CD4-positive, alpha-beta T cell (primary cell): ENCODE results near the gene EFTUD2. TPM values are rescaled to one million over a fixed set of nuclear protein-coding genes. Genes with fewer than 3 reads are reported as not detected.

Experiments used
- ATAC-seq: fragments of 200-7000 bp; cut with Tn5 transposase; one replicate; pipeline ENCODE4 v1.10.0; 2022; ENCODE audit warnings: mild to moderate bottlenecking; ENCODE audit not compliant: poor library complexity
- CTCF ChIA-PET: fragments of 350-600 bp; sonication (Branson Sonifier 250); formaldehyde crosslinking; loops from one replicate; lab custom pipeline; 2021; ENCODE audit warnings: antibody characterized with exemption, inconsistent platforms; lab: Charles Lee
- POLR2A ChIA-PET: fragments of 350-600 bp; sonication (Branson Sonifier 250); formaldehyde crosslinking; loops from one replicate; lab custom pipeline; 2021; ENCODE audit warnings: antibody characterized with exemption, inconsistent platforms; lab: Charles Lee
- DNase-seq, 14 experiments: peaks; one replicate each; pipeline ENCODE4 v3.0.0-alpha.2; 2013 to 2020; ENCODE audit warnings: mixed read lengths in 2 of 14
- H3K27ac ChIP-seq, 2 donors: one replicate each; pipeline versions ENCODE4 v1.5.1 to v1.7.0; 2013; ENCODE audit warnings: low read length in 2 of 2, low read depth in 1 of 2, mild to moderate bottlenecking in 1 of 2
- H3K27me3 ChIP-seq, 2 experiments: 1 replicate in 1 of 2; 2 replicates in 1 of 2; pipeline versions ENCODE4 v1.6.1 to v1.7.0; 2013; ENCODE audit warnings: low read length in 2 of 2, control low read depth in 1 of 2, mild to moderate bottlenecking in 1 of 2, moderate library complexity in 1 of 2; ENCODE audit not compliant: insufficient read depth in 2 of 2, control insufficient read depth in 1 of 2
- H3K36me3 ChIP-seq: one replicate; pipeline ENCODE4 v1.6.1; 2013; ENCODE audit warnings: low read length, control low read depth; ENCODE audit not compliant: insufficient read depth
- H3K4me1 ChIP-seq: one replicate; pipeline ENCODE4 v1.6.1; 2013; ENCODE audit warnings: low read length, control low read depth; ENCODE audit not compliant: insufficient read depth
- H3K4me3 ChIP-seq: one replicate; pipeline ENCODE4 v1.5.1; 2013; ENCODE audit warnings: mild to moderate bottlenecking, low read length, moderate library complexity
- H3K9me3 ChIP-seq, 2 experiments: 1 replicate in 1 of 2; 2 replicates in 1 of 2; pipeline versions ENCODE4 v1.6.1 to v1.7.0; 2013; ENCODE audit warnings: low read length in 2 of 2, mild to moderate bottlenecking in 2 of 2, control low read depth in 1 of 2, moderate library complexity in 1 of 2; ENCODE audit not compliant: control insufficient read depth in 1 of 2, insufficient read depth in 1 of 2
- H3K27ac Mint-ChIP-seq: one replicate; pipeline ENCODE4 v1.8.0; 2020; ENCODE audit warnings: mixed read lengths
- H3K27me3 Mint-ChIP-seq: one replicate; pipeline ENCODE4 v1.8.0; 2021; ENCODE audit warnings: mixed read lengths
- H3K36me3 Mint-ChIP-seq: one replicate; pipeline ENCODE4 v1.8.0; 2021; ENCODE audit warnings: low read depth, mixed read lengths
- H3K4me1 Mint-ChIP-seq: one replicate; pipeline ENCODE4 v1.8.0; 2021; ENCODE audit warnings: low read depth, mixed read lengths
- H3K4me3 Mint-ChIP-seq: one replicate; pipeline ENCODE4 v1.8.0; 2020; ENCODE audit warnings: mild to moderate bottlenecking, mixed read lengths
- H3K9me3 Mint-ChIP-seq: one replicate; pipeline ENCODE4 v1.8.0; 2020; ENCODE audit warnings: mixed read lengths
- intact Hi-C, 2 experiments: fragments of 100-400 bp; cut with DNase I in 1 of 2; cut with micrococcal nuclease in 1 of 2; formaldehyde crosslinking; loops; one replicate each; pipeline versions ENCODE4 v1.15.1 to v1.9.0; 2023 to 2025; cut with DNase I, micrococcal nuclease
- total RNA-seq, 174 experiments: library from RNA in 2 of 174; stranded (reverse) in 2 of 174; gene quantifications; one replicate each; pipeline ENCODE4 v1.2.3 and lab custom pipeline; 2021 to 2026
- TF ChIP-seq, protein P1 (sequence below): fragments of 200-600 bp; IDR thresholded peaks from one replicate; pipeline ENCODE4 v1.8.0; 2022; ENCODE audit warnings: antibody characterized with exemption, mild to moderate bottlenecking

The EFTUD2 gene
- total RNA-seq, 2 experiments from 2014 or later, result 105 to 112 TPM

DNA sequence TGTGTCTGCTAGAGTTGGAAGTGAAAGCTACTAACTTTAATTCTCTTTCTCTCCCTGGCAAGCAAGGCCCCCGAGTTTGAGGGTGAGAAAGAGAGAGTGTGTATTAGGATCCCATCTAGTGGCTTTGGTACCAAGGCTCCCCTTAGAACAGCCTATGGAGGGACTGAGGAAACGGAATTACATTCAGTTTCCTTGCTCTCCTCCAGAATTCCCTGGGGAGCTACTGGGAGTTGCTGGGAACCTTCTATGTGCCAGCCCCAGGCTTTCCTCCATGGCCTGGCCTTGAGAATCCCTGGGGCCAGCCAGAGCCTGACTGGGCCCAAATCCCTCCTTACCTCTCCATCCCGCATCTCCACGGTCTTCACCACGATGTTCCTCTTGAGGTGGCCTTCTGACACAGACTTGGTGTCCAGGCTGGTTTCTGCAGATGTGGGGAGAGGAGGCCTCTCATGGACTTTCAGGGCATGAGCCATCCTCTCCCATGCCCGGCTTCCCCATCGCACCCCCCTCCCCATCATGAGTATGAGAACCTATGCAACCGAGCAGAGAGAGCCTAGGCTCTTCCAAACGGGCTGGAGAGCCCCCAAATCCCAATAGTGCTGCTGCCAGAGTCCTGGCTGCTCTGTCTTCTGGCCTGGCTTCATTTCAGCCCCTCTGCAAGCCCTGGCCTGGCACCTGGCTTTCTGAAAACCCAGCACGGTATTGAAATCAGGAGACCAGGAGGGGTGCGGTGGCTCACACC lies 8.7 kb upstream of the EFTUD2 start:
- Histone ChIP-seq H3K9me3 (no peaks in the 10 kb centered on the region), H3K4me3 (no peak overlapping the region), H3K27ac (no peak overlapping the region), H3K36me3 (no peaks in the 10 kb centered on the region), H3K4me1 (peaks cover 9% of the 10 kb centered on the region), H3K27me3 (peaks cover 11 to 20% of the 10 kb centered on the region in 2 experiments)
- no peaks in the 10 kb centered on the region for H3K36me3 Mint-ChIP-seq
- TF ChIP-seq, protein P1, sequence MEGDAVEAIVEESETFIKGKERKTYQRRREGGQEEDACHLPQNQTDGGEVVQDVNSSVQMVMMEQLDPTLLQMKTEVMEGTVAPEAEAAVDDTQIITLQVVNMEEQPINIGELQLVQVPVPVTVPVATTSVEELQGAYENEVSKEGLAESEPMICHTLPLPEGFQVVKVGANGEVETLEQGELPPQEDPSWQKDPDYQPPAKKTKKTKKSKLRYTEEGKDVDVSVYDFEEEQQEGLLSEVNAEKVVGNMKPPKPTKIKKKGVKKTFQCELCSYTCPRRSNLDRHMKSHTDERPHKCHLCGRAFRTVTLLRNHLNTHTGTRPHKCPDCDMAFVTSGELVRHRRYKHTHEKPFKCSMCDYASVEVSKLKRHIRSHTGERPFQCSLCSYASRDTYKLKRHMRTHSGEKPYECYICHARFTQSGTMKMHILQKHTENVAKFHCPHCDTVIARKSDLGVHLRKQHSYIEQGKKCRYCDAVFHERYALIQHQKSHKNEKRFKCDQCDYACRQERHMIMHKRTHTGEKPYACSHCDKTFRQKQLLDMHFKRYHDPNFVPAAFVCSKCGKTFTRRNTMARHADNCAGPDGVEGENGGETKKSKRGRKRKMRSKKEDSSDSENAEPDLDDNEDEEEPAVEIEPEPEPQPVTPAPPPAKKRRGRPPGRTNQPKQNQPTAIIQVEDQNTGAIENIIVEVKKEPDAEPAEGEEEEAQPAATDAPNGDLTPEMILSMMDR, result no peak
- H3K27me3 Mint-ChIP-seq, result peaks cover 37% of the 10 kb centered on the region
- H3K27ac Mint-ChIP-seq, result no peak overlapping the region
- intact Hi-C loops, result no loop called here
- no peaks in the 10 kb centered on the region for H3K9me3 Mint-ChIP-seq
- H3K4me3 Mint-ChIP-seq, result no peak overlapping the region
- no peaks in the 10 kb centered on the region for H3K4me1 Mint-ChIP-seq
- POLR2A ChIA-PET, result no interaction called here
- no peak for DNase-seq
- CTCF ChIA-PET, result no interaction called here
- ATAC-seq, result no peak

DNA sequence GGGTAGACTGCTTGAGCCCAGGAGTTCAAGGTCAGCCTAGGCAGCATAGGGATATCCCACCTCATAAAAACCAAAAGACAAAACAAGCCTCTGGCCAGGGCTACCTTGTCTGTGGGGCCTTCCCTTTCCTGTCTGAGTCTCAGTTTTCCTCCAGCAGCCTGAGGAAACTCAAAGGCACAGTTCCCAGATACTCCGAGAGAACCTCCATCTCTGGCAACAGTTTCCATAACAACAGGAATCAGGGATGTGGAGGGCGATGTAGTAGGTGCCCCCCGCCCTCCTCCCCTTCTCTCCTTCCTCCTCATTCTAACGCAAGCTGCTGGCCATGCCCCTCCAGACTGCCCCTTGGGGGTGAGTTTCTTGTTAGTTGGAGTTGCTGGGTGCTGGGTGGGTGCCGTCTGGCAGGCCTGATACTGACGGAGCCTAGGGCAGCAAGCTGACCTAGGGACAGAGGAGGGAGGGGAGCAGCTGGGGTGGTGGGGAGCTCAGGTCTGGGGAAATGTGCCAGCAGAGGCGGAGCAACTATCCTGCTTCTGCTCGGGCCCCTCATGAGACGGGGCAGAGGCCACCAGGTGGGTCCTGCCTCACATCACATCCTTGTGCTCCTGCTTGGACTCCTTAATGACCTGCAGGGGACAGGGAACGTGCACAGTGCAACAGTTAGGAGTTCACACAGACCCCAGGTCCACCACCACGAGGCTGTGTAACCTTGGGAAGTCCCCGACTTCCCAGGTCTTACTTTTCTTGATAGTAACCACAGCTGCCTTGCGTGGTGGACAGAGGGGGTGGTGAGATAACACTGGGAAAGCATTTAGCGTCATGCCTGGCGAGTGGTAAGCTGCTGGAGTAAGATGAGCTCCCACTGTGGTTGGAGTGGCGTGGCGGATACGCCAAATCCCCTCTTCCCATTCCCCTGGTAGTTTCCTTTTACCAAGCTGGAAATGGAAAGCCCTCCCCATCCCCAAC lies 7.8 kb upstream of the EFTUD2 start:
- no peak for ATAC-seq
- H3K27ac Mint-ChIP-seq, result no peak overlapping the region
- CTCF ChIA-PET, result no interaction called here

DNA sequence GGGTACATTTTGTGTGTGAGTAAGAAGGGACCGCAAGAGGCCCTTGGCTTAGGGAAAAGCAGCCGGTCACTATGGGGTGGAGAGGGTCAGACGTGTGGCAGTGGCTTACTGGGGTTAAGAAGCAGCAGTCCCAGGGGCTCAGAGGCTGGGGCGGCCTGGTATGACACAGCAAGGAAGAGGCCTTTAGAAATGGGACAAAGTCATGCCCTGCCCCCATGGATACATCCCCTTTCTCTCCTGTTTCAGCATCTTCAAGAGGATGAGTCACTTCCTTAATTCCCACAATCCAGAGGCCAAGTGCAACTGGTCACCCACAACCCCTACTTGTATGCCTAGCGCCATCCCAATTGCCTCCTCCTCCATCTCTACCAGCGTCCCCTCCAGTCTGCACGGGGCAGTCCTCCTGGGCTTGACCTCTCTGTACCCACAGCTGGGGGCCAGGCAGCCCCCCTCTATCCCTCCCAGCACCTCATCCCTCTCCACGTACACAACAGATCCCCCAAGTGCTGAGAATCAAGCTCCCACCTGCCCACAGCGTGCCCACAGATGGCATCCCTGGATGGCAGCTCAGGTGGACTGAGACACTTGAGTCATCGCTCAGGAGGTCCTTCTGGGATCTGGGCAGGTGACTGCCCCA lies 6.9 kb upstream of the EFTUD2 start:
- H3K4me1 ChIP-seq, result peaks cover 3% of the 10 kb centered on the region
- no peak overlapping the region for H3K4me3 ChIP-seq
- Mint-ChIP-seq H3K27me3 (peaks cover 27% of the 10 kb centered on the region), H3K36me3 (no peaks in the 10 kb centered on the region), H3K4me1 (no peaks in the 10 kb centered on the region), H3K9me3 (no peaks in the 10 kb centered on the region), H3K4me3 (no peak overlapping the region), H3K27ac (no peak overlapping the region)
- H3K9me3 ChIP-seq, result no peaks in the 10 kb centered on the region
- intact Hi-C loops, result no loop called here
- no peak for ATAC-seq
- ChIA-PET POLR2A (no interaction called here), CTCF (no interaction called here)
- peak in 1 of 14 experiments; percentile 30 for DNase-seq
- TF ChIP-seq, protein P1, result no peak
- no peaks in the 10 kb centered on the region for H3K36me3 ChIP-seq
- peaks cover 0 to 8% of the 10 kb centered on the region in 2 experiments for H3K27me3 ChIP-seq
- no peak overlapping the region for H3K27ac ChIP-seq

More for the DNA sequence above, 7.8 kb upstream of the EFTUD2 start:
- H3K9me3 ChIP-seq, result no peaks in the 10 kb centered on the region
- Mint-ChIP-seq H3K9me3 (no peaks in the 10 kb centered on the region), H3K36me3 (no peaks in the 10 kb centered on the region), H3K27me3 (peaks cover 32% of the 10 kb centered on the region), H3K4me1 (no peaks in the 10 kb centered on the region), H3K4me3 (no peak overlapping the region)
- TF ChIP-seq, protein P1, result no peak
- no peak overlapping the region for H3K27ac ChIP-seq
- peak in 1 of 14 experiments; percentile 6 for DNase-seq
- no peak overlapping the region for H3K4me3 ChIP-seq
- H3K36me3 ChIP-seq, result no peaks in the 10 kb centered on the region
- H3K4me1 ChIP-seq, result peaks cover 9% of the 10 kb centered on the region
- intact Hi-C loops, result no loop called here
- POLR2A ChIA-PET, result no interaction called here
- H3K27me3 ChIP-seq, result peaks cover 4 to 15% of the 10 kb centered on the region in 2 experiments
